HEK293 (cell line): ENCODE results near the gene ENO3.

Source experiments
- CTCF ChIA-PET: fragments of 350-600 bp; formaldehyde crosslinking; extraction: SDS; loops from one replicate; lab custom pipeline; 2021; ENCODE audit warnings: antibody characterized with exemption; lab: Yijun Ruan, JAX
- POLR2A ChIA-PET: fragments of 300-600 bp; formaldehyde crosslinking; extraction: SDS; loops from one replicate; lab custom pipeline; 2020; ENCODE audit warnings: antibody characterized with exemption, inconsistent platforms; lab: Yijun Ruan, JAX
- H3K27ac ChIP-seq: fragments of 200-500 bp; sonication (Bioruptor generic); 2 replicates; pipeline ENCODE4 v1.5.1; 2014; ENCODE audit warnings: low read depth, low read length, control low read depth, inconsistent platforms; ENCODE audit errors: extremely low read depth
- H3K36me3 ChIP-seq, 2 experiments: fragments of 200-500 bp in 1 of 2; sonication (Bioruptor generic) in 1 of 2; 1 replicate in 1 of 2; 2 replicates in 1 of 2; pipeline ENCODE4 v1.5.1; 2014 to 2017; ENCODE audit warnings: inconsistent platforms in 2 of 2, low read length in 2 of 2; ENCODE audit not compliant: control insufficient read depth in 2 of 2, insufficient read depth in 1 of 2
- H3K4me1 ChIP-seq: fragments of 200-500 bp; sonication (Bioruptor generic); 2 replicates; pipeline ENCODE4 v1.5.1; 2014; ENCODE audit warnings: mild to moderate bottlenecking, low read length, inconsistent platforms; ENCODE audit not compliant: control insufficient read depth, insufficient read depth
- H3K4me3 ChIP-seq: 2 replicates; pipeline ENCODE4 v1.5.1; 2011; ENCODE audit warnings: low read depth, mild to moderate bottlenecking, control low read depth, low read length, moderate library complexity
- H3K9me3 ChIP-seq: fragments of 200-500 bp; sonication (Bioruptor generic); 2 replicates; pipeline ENCODE4 v1.5.1; 2014; ENCODE audit warnings: low read depth, low read length, inconsistent platforms; ENCODE audit not compliant: control insufficient read depth, insufficient read depth
- SP7 ChIP-seq: fragments of 450-650 bp; formaldehyde crosslinking; IDR thresholded peaks from 2 replicates; pipeline ENCODE4 v1.5.1; 2016; ENCODE audit warnings: missing biosample characterization, missing genetic modification characterization
- WT1 ChIP-seq: fragments of 450-650 bp; formaldehyde crosslinking; IDR thresholded peaks from 2 replicates; pipeline ENCODE4 v1.5.1; 2016; ENCODE audit warnings: missing biosample characterization, missing genetic modification characterization
- YY2 ChIP-seq: fragments of 450-650 bp; formaldehyde crosslinking; IDR thresholded peaks from 2 replicates; pipeline ENCODE4 v1.5.1; 2016; ENCODE audit warnings: missing biosample characterization, missing genetic modification characterization
- ZBTB1 ChIP-seq: fragments of 450-650 bp; formaldehyde crosslinking; IDR thresholded peaks from 2 replicates; pipeline ENCODE4 v1.5.1; 2016; ENCODE audit warnings: missing biosample characterization, missing genetic modification characterization
- ZBTB20 ChIP-seq: fragments of 450-650 bp; formaldehyde crosslinking; IDR thresholded peaks from 2 replicates; pipeline ENCODE4 v1.5.1; 2016; ENCODE audit warnings: missing biosample characterization, missing genetic modification characterization
- ZBTB48 ChIP-seq: fragments of 450-650 bp; formaldehyde crosslinking; IDR thresholded peaks from 2 replicates; pipeline ENCODE4 v1.5.1; 2016; ENCODE audit warnings: missing biosample characterization, missing genetic modification characterization
- ZIC2 ChIP-seq: fragments of 450-650 bp; formaldehyde crosslinking; IDR thresholded peaks from 2 replicates; pipeline ENCODE4 v1.5.1; 2016; ENCODE audit warnings: missing biosample characterization, missing genetic modification characterization
- ZNF157 ChIP-seq: fragments of 450-650 bp; formaldehyde crosslinking; IDR thresholded peaks from 2 replicates; pipeline ENCODE4 v1.5.1; 2016; ENCODE audit warnings: missing biosample characterization, missing genetic modification characterization
- ZNF16 ChIP-seq: fragments of 450-650 bp; formaldehyde crosslinking; IDR thresholded peaks from 2 replicates; pipeline ENCODE4 v1.5.1; 2016; ENCODE audit warnings: low read depth, missing biosample characterization, missing genetic modification characterization
- ZNF2 ChIP-seq: fragments of 450-650 bp; formaldehyde crosslinking; IDR thresholded peaks from 2 replicates; pipeline ENCODE4 v1.5.1; 2016; ENCODE audit warnings: missing biosample characterization, missing genetic modification characterization
- ZNF223 ChIP-seq: fragments of 450-650 bp; formaldehyde crosslinking; IDR thresholded peaks from 2 replicates; pipeline ENCODE4 v1.5.1; 2016; ENCODE audit warnings: missing biosample characterization, missing genetic modification characterization
- ZNF324 ChIP-seq: fragments of 450-650 bp; formaldehyde crosslinking; IDR thresholded peaks from 2 replicates; pipeline ENCODE4 v1.5.1; 2016; ENCODE audit warnings: missing biosample characterization, missing genetic modification characterization
- ZNF600 ChIP-seq: fragments of 450-650 bp; formaldehyde crosslinking; IDR thresholded peaks from 2 replicates; pipeline ENCODE4 v1.5.1; 2016; ENCODE audit warnings: missing biosample characterization, missing genetic modification characterization
- ZNF654 ChIP-seq: fragments of 450-650 bp; formaldehyde crosslinking; IDR thresholded peaks from 2 replicates; pipeline ENCODE4 v1.5.1; 2016; ENCODE audit warnings: low read depth, missing biosample characterization, missing genetic modification characterization
- ZNF658 ChIP-seq: fragments of 450-650 bp; formaldehyde crosslinking; IDR thresholded peaks from 2 replicates; pipeline ENCODE4; 2016; ENCODE audit warnings: missing biosample characterization, missing genetic modification characterization
- ZNF837 ChIP-seq: fragments of 450-650 bp; formaldehyde crosslinking; IDR thresholded peaks from 2 replicates; pipeline ENCODE4 v1.5.1; 2016; ENCODE audit warnings: missing biosample characterization, missing genetic modification characterization
- ZSCAN30 ChIP-seq: fragments of 450-650 bp; IDR thresholded peaks from 2 replicates; pipeline ENCODE4 v1.5.1; 2018; ENCODE audit warnings: missing biosample characterization, mild to moderate bottlenecking, missing genetic modification characterization, moderate library complexity
- TF ChIP-seq, protein P1 (sequence below): fragments of 450-650 bp; formaldehyde crosslinking; IDR thresholded peaks from 2 replicates; pipeline ENCODE4 v1.5.1; 2017; ENCODE audit warnings: missing biosample characterization, missing genetic modification characterization
- TF ChIP-seq, protein P2 (sequence below): fragments of 450-650 bp; formaldehyde crosslinking; IDR thresholded peaks from 2 replicates; pipeline ENCODE4 v1.5.1; 2016; ENCODE audit warnings: missing biosample characterization, missing genetic modification characterization
- TF ChIP-seq, protein P3 (sequence below): fragments of 450-650 bp; formaldehyde crosslinking; IDR thresholded peaks from 2 replicates; pipeline ENCODE4 v1.5.1; 2016; ENCODE audit warnings: missing biosample characterization, missing genetic modification characterization, borderline replicate concordance

Gene ENO3

DNA sequence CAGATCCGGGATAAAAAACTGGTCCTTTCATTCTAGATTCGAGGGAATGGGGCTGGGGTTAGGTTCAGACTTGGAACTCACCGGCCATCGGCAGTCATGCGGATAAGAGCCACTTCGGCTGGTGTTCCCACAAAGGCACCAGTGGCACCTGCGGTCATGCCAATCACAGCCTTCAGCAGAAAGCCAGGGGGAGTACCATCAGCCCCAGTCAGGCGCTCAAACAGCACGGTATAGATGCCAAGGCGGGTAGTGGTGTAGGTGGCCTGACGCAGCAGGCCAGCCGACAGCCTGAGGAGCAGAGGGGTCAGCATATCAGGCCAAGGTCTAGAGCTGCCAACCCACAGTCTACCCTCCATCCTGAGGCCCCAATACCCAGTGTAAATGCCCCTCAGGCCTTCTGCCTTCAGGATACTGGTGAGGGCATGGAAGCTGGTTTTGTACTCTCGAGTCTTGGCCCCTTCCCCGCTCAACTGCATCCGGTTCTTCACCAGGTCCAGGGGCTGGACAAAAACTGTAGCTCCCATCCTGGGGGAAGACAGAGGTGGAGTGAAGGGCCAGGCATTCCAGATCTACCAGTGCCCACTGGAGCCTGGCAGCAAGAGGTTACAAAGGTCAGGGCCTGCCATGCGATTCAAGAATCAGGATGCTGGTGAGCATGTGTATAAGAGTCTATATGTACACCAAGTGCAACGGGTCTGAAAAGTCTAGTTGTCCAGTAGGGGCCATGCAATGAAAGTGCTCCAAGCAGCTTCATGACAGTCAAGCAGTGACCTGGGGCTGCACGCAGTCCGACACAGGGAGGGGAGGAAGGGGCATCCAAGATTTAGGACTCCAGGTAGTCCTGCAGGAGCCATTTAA is 12.0 kb upstream of the ENO3 start:
- ChIA-PET POLR2A (interaction anchor here (0.5 to 3.4 kb wide), 17 partner anchors 9 to 253 kb away, joined by 3 to 109 read pairs (median 7); partner anchors contain the start of genes CHRNE, ENO3, INCA1 and KIF1C), CTCF (interaction anchor here (0.6 to 3.0 kb wide), 7 partner anchors 9 to 1059 kb away, joined by 3 to 20 read pairs (median 3); partner anchors contain the start of gene PFN1)
- Histone ChIP-seq H3K4me1 (peaks cover 9% of the 10 kb centered on the region), H3K9me3 (no peaks in the 10 kb centered on the region), H3K4me3 (peak overlapping the region; percentile 87), H3K36me3 (peaks cover 32 to 62% of the 10 kb centered on the region in 2 experiments), H3K27ac (peak overlapping the region; percentile 93)
- TF ChIP-seq ZBTB1 (tag by site-specific recombination) (no peak), ZSCAN30 (tag by site-specific recombination) (no peak), ZNF223 (tag by site-specific recombination) (no peak), ZNF658 (no peak), ZNF157 (tag by site-specific recombination) (no peak), ZNF2 (tag by site-specific recombination) (no peak), SP7 (tag by site-specific recombination) (no peak), ZNF837 (tag by site-specific recombination) (no peak), ZBTB48 (tag by site-specific recombination) (no peak), ZBTB20 (tag by site-specific recombination) (no peak)
- TF ChIP-seq, protein P1, sequence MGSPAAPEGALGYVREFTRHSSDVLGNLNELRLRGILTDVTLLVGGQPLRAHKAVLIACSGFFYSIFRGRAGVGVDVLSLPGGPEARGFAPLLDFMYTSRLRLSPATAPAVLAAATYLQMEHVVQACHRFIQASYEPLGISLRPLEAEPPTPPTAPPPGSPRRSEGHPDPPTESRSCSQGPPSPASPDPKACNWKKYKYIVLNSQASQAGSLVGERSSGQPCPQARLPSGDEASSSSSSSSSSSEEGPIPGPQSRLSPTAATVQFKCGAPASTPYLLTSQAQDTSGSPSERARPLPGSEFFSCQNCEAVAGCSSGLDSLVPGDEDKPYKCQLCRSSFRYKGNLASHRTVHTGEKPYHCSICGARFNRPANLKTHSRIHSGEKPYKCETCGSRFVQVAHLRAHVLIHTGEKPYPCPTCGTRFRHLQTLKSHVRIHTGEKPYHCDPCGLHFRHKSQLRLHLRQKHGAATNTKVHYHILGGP (tag by site-specific recombination) = no peak

DNA sequence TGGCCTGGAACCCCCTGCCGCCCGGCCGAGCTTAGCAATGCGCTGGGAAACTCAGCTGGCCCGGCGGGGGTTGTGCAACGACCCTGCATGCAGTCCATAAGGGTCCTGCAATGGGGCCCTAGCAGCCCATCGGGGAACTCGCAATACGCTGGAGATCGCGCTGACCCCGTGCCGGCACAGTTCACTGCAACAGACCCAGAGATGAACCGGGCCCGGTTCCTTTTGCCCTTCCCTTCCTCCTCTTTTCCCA is 11.4 kb upstream of the ENO3 start:
- Histone ChIP-seq H3K36me3 (peaks cover 38 to 68% of the 10 kb centered on the region in 2 experiments), H3K4me1 (peaks cover 9% of the 10 kb centered on the region), H3K9me3 (no peaks in the 10 kb centered on the region), H3K27ac (peak overlapping the region; percentile 93), H3K4me3 (peak overlapping the region; percentile 87)
- TF ChIP-seq, protein P2, sequence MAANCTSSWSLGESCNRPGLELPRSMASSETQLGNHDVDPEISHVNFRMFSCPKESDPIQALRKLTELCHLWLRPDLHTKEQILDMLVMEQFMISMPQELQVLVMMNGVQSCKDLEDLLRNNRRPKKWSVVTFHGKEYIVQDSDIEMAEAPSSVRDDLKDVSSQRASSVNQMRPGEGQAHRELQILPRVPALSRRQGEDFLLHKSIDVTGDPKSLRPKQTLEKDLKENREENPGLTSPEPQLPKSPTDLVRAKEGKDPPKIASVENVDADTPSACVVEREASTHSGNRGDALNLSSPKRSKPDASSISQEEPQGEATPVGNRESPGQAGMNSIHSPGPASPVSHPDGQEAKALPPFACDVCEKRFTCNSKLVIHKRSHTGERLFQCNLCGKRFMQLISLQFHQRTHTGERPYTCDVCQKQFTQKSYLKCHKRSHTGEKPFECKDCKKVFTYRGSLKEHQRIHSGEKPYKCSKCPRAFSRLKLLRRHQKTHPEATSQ (tag by site-specific recombination) = peak; percentile 70; the same call in 1 of the 2 replicates
- TF ChIP-seq ZIC2 (tag by site-specific recombination) = peak; percentile 86
- TF ChIP-seq ZBTB48 (tag by site-specific recombination) = peak; percentile 51; the same call in 1 of the 2 replicates
- TF ChIP-seq WT1 = peak; percentile 31; the same call in 1 of the 2 replicates
- no peak for TF ChIP-seq ZNF654
- TF ChIP-seq ZNF16 = no peak
- peak; percentile 46; the same call in 1 of the 2 replicates for TF ChIP-seq ZNF600 (tag by site-specific recombination)
- TF ChIP-seq ZNF324 (tag by site-specific recombination) = peak; percentile 69; the same call in 1 of the 2 replicates
- TF ChIP-seq, protein P3, sequence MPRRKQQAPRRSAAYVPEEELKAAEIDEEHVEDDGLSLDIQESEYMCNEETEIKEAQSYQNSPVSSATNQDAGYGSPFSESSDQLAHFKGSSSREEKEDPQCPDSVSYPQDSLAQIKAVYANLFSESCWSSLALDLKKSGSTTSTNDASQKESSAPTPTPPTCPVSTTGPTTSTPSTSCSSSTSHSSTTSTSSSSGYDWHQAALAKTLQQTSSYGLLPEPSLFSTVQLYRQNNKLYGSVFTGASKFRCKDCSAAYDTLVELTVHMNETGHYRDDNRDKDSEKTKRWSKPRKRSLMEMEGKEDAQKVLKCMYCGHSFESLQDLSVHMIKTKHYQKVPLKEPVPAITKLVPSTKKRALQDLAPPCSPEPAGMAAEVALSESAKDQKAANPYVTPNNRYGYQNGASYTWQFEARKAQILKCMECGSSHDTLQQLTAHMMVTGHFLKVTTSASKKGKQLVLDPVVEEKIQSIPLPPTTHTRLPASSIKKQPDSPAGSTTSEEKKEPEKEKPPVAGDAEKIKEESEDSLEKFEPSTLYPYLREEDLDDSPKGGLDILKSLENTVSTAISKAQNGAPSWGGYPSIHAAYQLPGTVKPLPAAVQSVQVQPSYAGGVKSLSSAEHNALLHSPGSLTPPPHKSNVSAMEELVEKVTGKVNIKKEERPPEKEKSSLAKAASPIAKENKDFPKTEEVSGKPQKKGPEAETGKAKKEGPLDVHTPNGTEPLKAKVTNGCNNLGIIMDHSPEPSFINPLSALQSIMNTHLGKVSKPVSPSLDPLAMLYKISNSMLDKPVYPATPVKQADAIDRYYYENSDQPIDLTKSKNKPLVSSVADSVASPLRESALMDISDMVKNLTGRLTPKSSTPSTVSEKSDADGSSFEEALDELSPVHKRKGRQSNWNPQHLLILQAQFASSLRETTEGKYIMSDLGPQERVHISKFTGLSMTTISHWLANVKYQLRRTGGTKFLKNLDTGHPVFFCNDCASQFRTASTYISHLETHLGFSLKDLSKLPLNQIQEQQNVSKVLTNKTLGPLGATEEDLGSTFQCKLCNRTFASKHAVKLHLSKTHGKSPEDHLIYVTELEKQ (tag by site-specific recombination) = 0 out of 2 replicates have a peak, but pooled peaks have one; percentile 15
- 0 out of 2 replicates have a peak, but pooled peaks have one; percentile 82 for TF ChIP-seq YY2
- POLR2A ChIA-PET = interaction anchor here (0.6 to 3.4 kb wide), 21 partner anchors 10 to 252 kb away, joined by 3 to 109 read pairs (median 9); partner anchors contain the start of genes CAMTA2, CHRNE, ENO3 and INCA1
- CTCF ChIA-PET = interaction anchor here (0.5 to 3.0 kb wide), 9 partner anchors 9 to 1060 kb away, joined by 3 to 20 read pairs (median 3); partner anchors contain the start of genes CHRNE and PFN1
